Measurements from ENCODE around the gene FRK. TPM values are rescaled to one million over a fixed set of nuclear protein-coding genes. Genes with fewer than 3 reads are reported as not detected.
"Not testable (repeated sequence)": the region's sequence is repeated elsewhere in the genome, so short reads cannot be mapped to it uniquely, and the experiment has no call there.

The FRK gene
- total RNA-seq, 2 experiments from 2014 or later: 0.02 TPM

- POLR2A ChIA-PET: no interaction called here
- Mint-ChIP-seq H3K27ac (no peak overlapping the region), H3K9me3 (peaks cover 6% of the 10 kb centered on the region), H3K27me3 (no peaks in the 10 kb centered on the region), H3K36me3 (no peaks in the 10 kb centered on the region), H3K4me3 (no peak overlapping the region), H3K4me1 (ENCODE audit: low read depth) (no peaks in the 10 kb centered on the region)
- CTCF ChIA-PET: no interaction called here
- intact Hi-C loops (cut with micrococcal nuclease): no loop called here
- no peak for DNase-seq
These were observed 112.6 kb downstream of the FRK start for GRCh38 chr6:115947966-115948541.

- H3K4me3 Mint-ChIP-seq: no peak overlapping the region
- POLR2A ChIA-PET: no interaction called here
- H3K27ac Mint-ChIP-seq: no peak overlapping the region
- H3K27me3 Mint-ChIP-seq: no peaks in the 10 kb centered on the region
- intact Hi-C loops (cut with micrococcal nuclease): no loop called here
- CTCF ChIA-PET: no interaction called here
- DNase-seq: no peak
- H3K36me3 Mint-ChIP-seq: no peaks in the 10 kb centered on the region
- no peaks in the 10 kb centered on the region for H3K4me1 Mint-ChIP-seq (ENCODE audit: low read depth)
- H3K9me3 Mint-ChIP-seq: peaks cover 6% of the 10 kb centered on the region
These were observed 114.9 kb downstream of the FRK start for GRCh38 chr6:115945812-115946211.

- peaks cover 5% of the 10 kb centered on the region for H3K9me3 Mint-ChIP-seq
- no peaks in the 10 kb centered on the region for H3K36me3 Mint-ChIP-seq
- DNase-seq: no peak
- no peak overlapping the region for H3K27ac Mint-ChIP-seq
- no peak overlapping the region for H3K4me3 Mint-ChIP-seq
- no peaks in the 10 kb centered on the region for H3K4me1 Mint-ChIP-seq (ENCODE audit: low read depth)
- ChIA-PET POLR2A (no interaction called here), CTCF (no interaction called here)
- intact Hi-C loops (cut with micrococcal nuclease): no loop called here
- H3K27me3 Mint-ChIP-seq: no peaks in the 10 kb centered on the region
These were observed 115.4 kb downstream of the FRK start for GRCh38 chr6:115945306-115945705.

GRCh38 chr6:115944829-115945228 is 115.9 kb downstream of the FRK start:
- H3K9me3 Mint-ChIP-seq; H3K27ac Mint-ChIP-seq; intact Hi-C loops (cut with micrococcal nuclease); H3K4me1 Mint-ChIP-seq (ENCODE audit: low read depth); H3K27me3 Mint-ChIP-seq; H3K36me3 Mint-ChIP-seq; H3K4me3 Mint-ChIP-seq; POLR2A ChIA-PET; DNase-seq: not testable (repeated sequence)
- CTCF ChIA-PET: interaction anchor here (0.6 kb wide), 1 partner anchor 62 kb away, joined by 3 read pairs; no protein-coding TSS in a partner anchor

GRCh38 chr6:115937502-115937901 is 123.2 kb downstream of the FRK start:
- H3K36me3 Mint-ChIP-seq; H3K27me3 Mint-ChIP-seq; POLR2A ChIA-PET; intact Hi-C loops (cut with micrococcal nuclease); DNase-seq; H3K4me1 Mint-ChIP-seq (ENCODE audit: low read depth); CTCF ChIA-PET; H3K27ac Mint-ChIP-seq; H3K4me3 Mint-ChIP-seq: not testable (repeated sequence)
- peaks cover 14% of the 10 kb centered on the region for H3K9me3 Mint-ChIP-seq

GRCh38 chr6:115935361-115935760 is 125.3 kb downstream of the FRK start:
- Mint-ChIP-seq H3K36me3 (no peaks in the 10 kb centered on the region), H3K4me1 (ENCODE audit: low read depth) (no peaks in the 10 kb centered on the region), H3K27me3 (no peaks in the 10 kb centered on the region), H3K9me3 (peaks cover 14% of the 10 kb centered on the region), H3K27ac (no peak overlapping the region), H3K4me3 (no peak overlapping the region)
- ChIA-PET CTCF (no interaction called here), POLR2A (no interaction called here)
- intact Hi-C loops (cut with micrococcal nuclease): no loop called here
- no peak for DNase-seq

- H3K27ac Mint-ChIP-seq: no peak overlapping the region
- ChIA-PET POLR2A (no interaction called here), CTCF (no interaction called here)
- intact Hi-C loops (cut with micrococcal nuclease): no loop called here
- H3K36me3 Mint-ChIP-seq: no peaks in the 10 kb centered on the region
- DNase-seq: no peak
- no peak overlapping the region for H3K4me3 Mint-ChIP-seq
- no peaks in the 10 kb centered on the region for H3K27me3 Mint-ChIP-seq
- H3K9me3 Mint-ChIP-seq: peaks cover 9% of the 10 kb centered on the region
- H3K4me1 Mint-ChIP-seq (ENCODE audit: low read depth): no peaks in the 10 kb centered on the region
These were observed 125.9 kb downstream of the FRK start for GRCh38 chr6:115934829-115935228.

GRCh38 chr6:115934145-115934544 is 126.5 kb downstream of the FRK start:
- CTCF ChIA-PET: no interaction called here
- POLR2A ChIA-PET: no interaction called here
- no peak overlapping the region for H3K27ac Mint-ChIP-seq
- peaks cover 2% of the 10 kb centered on the region for H3K9me3 Mint-ChIP-seq
- H3K4me1 Mint-ChIP-seq (ENCODE audit: low read depth): no peaks in the 10 kb centered on the region
- H3K27me3 Mint-ChIP-seq: no peaks in the 10 kb centered on the region
- no peak for DNase-seq
- no peak overlapping the region for H3K4me3 Mint-ChIP-seq
- intact Hi-C loops (cut with micrococcal nuclease): no loop called here
- no peaks in the 10 kb centered on the region for H3K36me3 Mint-ChIP-seq

- H3K4me1 Mint-ChIP-seq (ENCODE audit: low read depth): no peaks in the 10 kb centered on the region
These were observed 128.2 kb downstream of the FRK start for GRCh38 chr6:115932481-115932880.

GRCh38 chr6:115928000-115928399 is 132.7 kb downstream of the FRK start:
- H3K36me3 Mint-ChIP-seq; CTCF ChIA-PET; intact Hi-C loops (cut with micrococcal nuclease); DNase-seq; H3K4me1 Mint-ChIP-seq (ENCODE audit: low read depth); H3K27me3 Mint-ChIP-seq; H3K27ac Mint-ChIP-seq; H3K9me3 Mint-ChIP-seq; POLR2A ChIA-PET; H3K4me3 Mint-ChIP-seq: not testable (repeated sequence)

More at GRCh38 chr6:115932481-115932880, 128.2 kb downstream of the FRK start:
- H3K36me3 Mint-ChIP-seq: no peaks in the 10 kb centered on the region
- intact Hi-C loops (cut with micrococcal nuclease): no loop called here
- ChIA-PET POLR2A (no interaction called here), CTCF (no interaction called here)
- H3K27me3 Mint-ChIP-seq: no peaks in the 10 kb centered on the region
- no peak overlapping the region for H3K4me3 Mint-ChIP-seq
- no peaks in the 10 kb centered on the region for H3K9me3 Mint-ChIP-seq
- no peak for DNase-seq
- no peak overlapping the region for H3K27ac Mint-ChIP-seq

- intact Hi-C loops (cut with micrococcal nuclease): no loop called here
- ChIA-PET CTCF (no interaction called here), POLR2A (no interaction called here)
- Mint-ChIP-seq H3K27me3 (peaks cover 1% of the 10 kb centered on the region), H3K36me3 (no peaks in the 10 kb centered on the region), H3K4me1 (ENCODE audit: low read depth) (no peaks in the 10 kb centered on the region), H3K9me3 (no peaks in the 10 kb centered on the region), H3K4me3 (no peak overlapping the region), H3K27ac (no peak overlapping the region)
- no peak for DNase-seq
These were observed 137.7 kb downstream of the FRK start for GRCh38 chr6:115922971-115923370.

GRCh38 chr6:115914098-115914497 is 146.6 kb downstream of the FRK start:
- Mint-ChIP-seq H3K36me3 (no peaks in the 10 kb centered on the region), H3K27ac (no peak overlapping the region), H3K27me3 (peaks cover 2% of the 10 kb centered on the region), H3K4me1 (ENCODE audit: low read depth) (no peaks in the 10 kb centered on the region), H3K9me3 (no peaks in the 10 kb centered on the region), H3K4me3 (no peak overlapping the region)
- ChIA-PET CTCF (no interaction called here), POLR2A (no interaction called here)
- intact Hi-C loops (cut with micrococcal nuclease): no loop called here
- no peak for DNase-seq

- ChIA-PET CTCF (no interaction called here), POLR2A (no interaction called here)
- H3K27me3 Mint-ChIP-seq: peaks cover 2% of the 10 kb centered on the region
These were observed 150.7 kb downstream of the FRK start for GRCh38 chr6:115909923-115910546.

More at GRCh38 chr6:115909923-115910546, 150.7 kb downstream of the FRK start:
- no peak for DNase-seq
- H3K4me3 Mint-ChIP-seq: no peak overlapping the region
- no peaks in the 10 kb centered on the region for H3K4me1 Mint-ChIP-seq (ENCODE audit: low read depth)
- H3K27ac Mint-ChIP-seq: no peak overlapping the region
- no peaks in the 10 kb centered on the region for H3K36me3 Mint-ChIP-seq
- no peaks in the 10 kb centered on the region for H3K9me3 Mint-ChIP-seq
- intact Hi-C loops (cut with micrococcal nuclease): no loop called here
